Activated T-cell treated with anti-CD3 and anti-CD28 coated beads, Interleukin-2, amount 50 U/mL, for 48 hours (primary cell): Measurements from ENCODE around the gene PDHX.
"Not testable (repeated sequence)": the region's sequence is repeated elsewhere in the genome, so short reads cannot be mapped to it uniquely, and the experiment has no call there.

ENCODE experiments used
- DNase-seq, 2 experiments: peaks; one replicate each; pipeline ENCODE4 v3.0.0-alpha.2; 2020

PDHX gene

GRCh38 chr11:34913556-34913955, 2.9 kb upstream of the PDHX start:
- DNase-seq = not testable (repeated sequence)

GRCh38 chr11:34915136-34916014, 1.0 kb upstream of the PDHX start:
- no peak for DNase-seq

- no peak for DNase-seq
Measured at GRCh38 chr11:34916843-34917770, 689 bp downstream of the PDHX start.

GRCh38 chr11:34921156-34921555, 4.7 kb downstream of the PDHX start:
- DNase-seq = no peak

GRCh38 chr11:34924714-34925113, 8.3 kb downstream of the PDHX start:
- no peak for DNase-seq

GRCh38 chr11:34926101-34926830, 9.8 kb downstream of the PDHX start:
- no peak for DNase-seq

- DNase-seq = no peak
Measured at GRCh38 chr11:34926831-34927132, 10.4 kb downstream of the PDHX start.

- no peak for DNase-seq
Measured at GRCh38 chr11:34928268-34928959, 12.0 kb downstream of the PDHX start.

- DNase-seq = no peak
Measured at GRCh38 chr11:34928960-34929680, 12.7 kb downstream of the PDHX start.

- DNase-seq = no peak
Measured at GRCh38 chr11:34929794-34930763, 13.7 kb downstream of the PDHX start.

- no peak for DNase-seq
Measured at GRCh38 chr11:34936945-34937629, 20.7 kb downstream of the PDHX start.

- no peak for DNase-seq
Measured at GRCh38 chr11:34938611-34939010, 22.2 kb downstream of the PDHX start.

GRCh38 chr11:34940026-34940677, 23.7 kb downstream of the PDHX start:
- no peak for DNase-seq

GRCh38 chr11:34941688-34942087, 25.3 kb downstream of the PDHX start:
- DNase-seq = no peak

- DNase-seq = no peak
Measured at GRCh38 chr11:34944692-34945091, 28.3 kb downstream of the PDHX start.

GRCh38 chr11:34948696-34949095, 32.3 kb downstream of the PDHX start:
- DNase-seq = no peak

- no peak for DNase-seq
Measured at GRCh38 chr11:34953955-34954354, 37.5 kb downstream of the PDHX start.

GRCh38 chr11:34957206-34957605, 40.8 kb downstream of the PDHX start:
- DNase-seq = no peak

- no peak for DNase-seq
Measured at GRCh38 chr11:34957606-34958005, 41.2 kb downstream of the PDHX start.

GRCh38 chr11:34959770-34960169, 43.4 kb downstream of the PDHX start:
- DNase-seq = no peak
